H54 (cell line): ENCODE measurements around the gene PLPPR1.

Experiments used
- DNase-seq: peaks from one replicate; pipeline ENCODE4 v3.0.0; 2011; ENCODE audit warnings: low spot score, mixed read lengths; ENCODE audit not compliant: insufficient read length
- FAIRE-seq: peaks from 3 replicates; lab custom pipeline; 2011; peaks lifted over from hg19 to GRCh38; lab: Jason Lieb, UNC
- POLR2A ChIP-seq: IDR thresholded peaks from 2 replicates; pipeline ENCODE4 v1.6.1; 2011; ENCODE audit warnings: low read depth, mild to moderate bottlenecking, low read length

Gene PLPPR1

GRCh38 chr9:101226803-101227202 is 198.3 kb downstream of the PLPPR1 start:
- TF ChIP-seq POLR2A = no peak
- DNase-seq (no peak), FAIRE-seq (no peak)

- FAIRE-seq (no peak), DNase-seq (no peak)
- no peak for TF ChIP-seq POLR2A
These were observed 201.1 kb downstream of the PLPPR1 start for GRCh38 chr9:101229606-101230005.

GRCh38 chr9:101232405-101232977 is 204.0 kb downstream of the PLPPR1 start:
- no peak for TF ChIP-seq POLR2A
- FAIRE-seq (no peak), DNase-seq (no peak)

- FAIRE-seq (peak; percentile 81), DNase-seq (no peak)
- no peak for TF ChIP-seq POLR2A
These were observed 206.8 kb downstream of the PLPPR1 start for GRCh38 chr9:101235105-101235866.

- FAIRE-seq (no peak), DNase-seq (no peak)
- no peak for TF ChIP-seq POLR2A
These were observed 214.1 kb downstream of the PLPPR1 start for GRCh38 chr9:101242651-101243050.

- FAIRE-seq = no peak
- no peak for TF ChIP-seq POLR2A
These were observed 218.2 kb downstream of the PLPPR1 start for GRCh38 chr9:101246691-101247090.

GRCh38 chr9:101247297-101247696 is 218.8 kb downstream of the PLPPR1 start:
- no peak for TF ChIP-seq POLR2A
- DNase-seq (no peak), FAIRE-seq (no peak)

More at GRCh38 chr9:101246691-101247090, 218.2 kb downstream of the PLPPR1 start:
- no peak for DNase-seq

- TF ChIP-seq POLR2A = no peak
- DNase-seq (no peak), FAIRE-seq (no peak)
These were observed 226.4 kb downstream of the PLPPR1 start for GRCh38 chr9:101254733-101255433.

- FAIRE-seq (no peak), DNase-seq (no peak)
- no peak for TF ChIP-seq POLR2A
These were observed 236.2 kb downstream of the PLPPR1 start for GRCh38 chr9:101264727-101265126.

- no peak for FAIRE-seq
- TF ChIP-seq POLR2A = no peak
- no peak for DNase-seq
These were observed 236.7 kb downstream of the PLPPR1 start for GRCh38 chr9:101265261-101265660.

- no peak for TF ChIP-seq POLR2A
- DNase-seq = no peak
- FAIRE-seq = no peak
These were observed 239.9 kb downstream of the PLPPR1 start for GRCh38 chr9:101268426-101268825.

- FAIRE-seq = no peak
- no peak for DNase-seq
These were observed 241.2 kb downstream of the PLPPR1 start for GRCh38 chr9:101269591-101270283.

GRCh38 chr9:101270302-101270701 is 241.8 kb downstream of the PLPPR1 start:
- DNase-seq (no peak), FAIRE-seq (no peak)
- TF ChIP-seq POLR2A = no peak

More at GRCh38 chr9:101269591-101270283, 241.2 kb downstream of the PLPPR1 start:
- TF ChIP-seq POLR2A = no peak

- no peak for FAIRE-seq
- DNase-seq = no peak
- no peak for TF ChIP-seq POLR2A
These were observed 242.6 kb downstream of the PLPPR1 start for GRCh38 chr9:101271102-101271501.
